Iris pigment epithelial cell (primary cell): ENCODE measurements around the gene KSR1.

Source experiments
- DNase-seq: peaks from one replicate; pipeline ENCODE4 v3.0.0-alpha.2; 2011; ENCODE audit warnings: low read depth

KSR1 gene

GRCh38 chr17:27569884-27570577, 113.8 kb downstream of the KSR1 start:
- DNase-seq, result no peak

- DNase-seq, result no peak
Observed at GRCh38 chr17:27570578-27570914, 114.3 kb downstream of the KSR1 start.

GRCh38 chr17:27571563-27572352, 115.5 kb downstream of the KSR1 start:
- no peak for DNase-seq

- DNase-seq, result peak; percentile 28
Observed at GRCh38 chr17:27572665-27573064, 116.4 kb downstream of the KSR1 start.

- no peak for DNase-seq
Observed at GRCh38 chr17:27573548-27573947, 117.3 kb downstream of the KSR1 start.

GRCh38 chr17:27573971-27574525, 117.8 kb downstream of the KSR1 start:
- peak; percentile 78 for DNase-seq

- DNase-seq, result no peak
Observed at GRCh38 chr17:27575096-27575911, 119.1 kb downstream of the KSR1 start.

GRCh38 chr17:27575912-27576252, 119.6 kb downstream of the KSR1 start:
- DNase-seq, result no peak

- DNase-seq, result peak; percentile 33
Observed at GRCh38 chr17:27576477-27577083, 120.3 kb downstream of the KSR1 start.

GRCh38 chr17:27577121-27577761, 121.0 kb downstream of the KSR1 start:
- peak; percentile 74 for DNase-seq

- peak; percentile 73 for DNase-seq
Observed at GRCh38 chr17:27577884-27578717, 121.9 kb downstream of the KSR1 start.

GRCh38 chr17:27578718-27579085, 122.5 kb downstream of the KSR1 start:
- peak; percentile 75 for DNase-seq

GRCh38 chr17:27579304-27579703, 123.1 kb downstream of the KSR1 start:
- DNase-seq, result no peak

- DNase-seq, result no peak
Observed at GRCh38 chr17:27579897-27580321, 123.7 kb downstream of the KSR1 start.

GRCh38 chr17:27581016-27581415, 124.8 kb downstream of the KSR1 start:
- DNase-seq, result no peak

- no peak for DNase-seq
Observed at GRCh38 chr17:27582696-27583095, 126.4 kb downstream of the KSR1 start.

GRCh38 chr17:27585153-27585681, 129.0 kb downstream of the KSR1 start:
- no peak for DNase-seq

- no peak for DNase-seq
Observed at GRCh38 chr17:27585792-27586191, 129.5 kb downstream of the KSR1 start.

- DNase-seq, result peak; percentile 82
Observed at GRCh38 chr17:27586203-27586721, 130.0 kb downstream of the KSR1 start.

- DNase-seq, result no peak
Observed at GRCh38 chr17:27588354-27588753, 132.1 kb downstream of the KSR1 start.
